Mucosa of stomach (tissue), 1 donor: ENCODE measurements around the gene LGR5.
"Not testable (repeated sequence)": the region's sequence is repeated elsewhere in the genome, so short reads cannot be mapped to it uniquely, and the experiment has no call there.

Experiments
- H3K27me3 ChIP-seq: one replicate; pipeline ENCODE4 v1.7.0; 2013; ENCODE audit warnings: mild to moderate bottlenecking, low read length; ENCODE audit not compliant: control insufficient read depth, insufficient read depth
- H3K36me3 ChIP-seq: one replicate; pipeline ENCODE4 v1.7.0; 2013; ENCODE audit warnings: low read length; ENCODE audit not compliant: control insufficient read depth, insufficient read depth
- H3K4me1 ChIP-seq: one replicate; pipeline ENCODE4 v1.7.0; 2013; ENCODE audit warnings: mild to moderate bottlenecking, low read length; ENCODE audit not compliant: control insufficient read depth, insufficient read depth
- H3K4me3 ChIP-seq: one replicate; pipeline ENCODE4 v1.7.0; 2013; ENCODE audit warnings: low read length
- H3K9ac ChIP-seq: one replicate; pipeline ENCODE4 v1.7.0; 2013; ENCODE audit warnings: mild to moderate bottlenecking, low read length, moderate library complexity
- H3K9me3 ChIP-seq: one replicate; pipeline ENCODE4 v1.7.0; 2013; ENCODE audit warnings: mild to moderate bottlenecking, low read length, moderate library complexity; ENCODE audit not compliant: control insufficient read depth
- donor health status: Pancreatic carcinoma.

The LGR5 gene

GRCh38 chr12:71562676-71563595 lies 123.3 kb downstream of the LGR5 start:
- Histone ChIP-seq H3K27me3 (no peaks in the 10 kb centered on the region), H3K36me3 (no peaks in the 10 kb centered on the region), H3K9ac (no peak overlapping the region), H3K9me3 (no peaks in the 10 kb centered on the region), H3K4me1 (no peaks in the 10 kb centered on the region), H3K4me3 (no peak overlapping the region)

DNA sequence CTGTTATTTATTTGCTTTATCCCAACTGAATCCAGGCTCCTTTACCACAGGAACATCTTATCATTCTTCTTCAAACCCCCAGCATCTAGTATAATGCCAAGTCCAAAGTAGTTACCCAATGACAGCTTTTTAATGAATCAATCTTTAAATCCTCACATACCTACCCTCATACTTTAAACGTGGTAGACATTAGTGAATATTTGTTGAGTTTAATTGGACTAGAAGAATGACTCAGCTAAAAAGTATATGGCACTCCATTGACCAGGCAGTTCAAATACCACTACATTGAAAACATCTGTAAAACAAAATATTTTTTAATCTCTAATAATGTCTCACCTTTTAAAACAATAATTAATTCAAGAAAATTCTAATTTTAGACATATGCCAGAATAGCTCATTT lies 125.9 kb downstream of the LGR5 start:
- Histone ChIP-seq H3K36me3 (no peaks in the 10 kb centered on the region), H3K9ac (no peak overlapping the region), H3K4me3 (no peak overlapping the region), H3K9me3 (no peaks in the 10 kb centered on the region), H3K4me1 (no peaks in the 10 kb centered on the region), H3K27me3 (no peaks in the 10 kb centered on the region)

GRCh38 chr12:71566655-71567054 lies 127.1 kb downstream of the LGR5 start:
- H3K36me3 ChIP-seq: no peaks in the 10 kb centered on the region
- no peak overlapping the region for H3K9ac ChIP-seq
- no peaks in the 10 kb centered on the region for H3K27me3 ChIP-seq

DNA sequence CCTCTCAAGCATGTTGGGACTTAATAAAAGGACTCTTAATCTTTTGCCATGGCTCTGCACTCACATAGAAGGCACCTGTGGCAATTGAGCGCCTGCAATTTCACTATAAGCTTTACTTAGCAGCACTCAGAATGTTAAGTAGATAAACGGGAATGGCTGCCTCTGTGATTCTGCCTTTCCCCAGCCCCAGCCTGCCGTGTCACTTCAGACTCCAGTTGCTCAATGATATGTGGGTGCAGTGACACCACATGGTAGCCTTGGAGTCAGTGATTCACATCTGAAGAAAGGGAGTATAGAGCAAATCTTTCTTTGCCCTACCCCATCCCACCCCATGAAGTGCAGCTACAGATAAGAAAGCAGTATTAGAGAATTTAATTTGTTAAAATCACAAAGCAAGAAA lies 127.9 kb downstream of the LGR5 start:
- no peak overlapping the region for H3K9ac ChIP-seq
- H3K4me3 ChIP-seq: no peak overlapping the region
- H3K27me3 ChIP-seq: no peaks in the 10 kb centered on the region
- no peaks in the 10 kb centered on the region for H3K9me3 ChIP-seq
- H3K36me3 ChIP-seq: no peaks in the 10 kb centered on the region
- H3K4me1 ChIP-seq: no peaks in the 10 kb centered on the region

More at GRCh38 chr12:71566655-71567054, 127.1 kb downstream of the LGR5 start:
- no peak overlapping the region for H3K4me3 ChIP-seq
- no peaks in the 10 kb centered on the region for H3K4me1 ChIP-seq
- H3K9me3 ChIP-seq: no peaks in the 10 kb centered on the region

DNA sequence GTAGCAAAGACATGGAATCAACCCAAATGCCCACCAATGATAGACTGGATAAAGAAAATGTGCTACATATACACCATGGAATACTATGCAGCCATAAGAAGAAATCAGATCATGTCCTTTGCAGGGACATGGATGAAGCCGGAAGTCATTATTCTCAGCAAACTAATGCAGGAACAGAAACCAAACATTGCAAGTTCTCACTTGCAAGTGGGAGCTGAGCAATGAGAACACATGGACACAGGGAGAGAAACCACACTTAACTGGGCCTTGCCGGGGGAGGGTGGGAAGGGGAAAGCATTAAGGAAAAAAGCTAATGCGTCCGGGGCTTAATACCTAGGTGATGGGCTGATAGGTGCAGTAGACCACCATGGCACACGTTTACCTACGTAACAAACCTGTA lies 130.3 kb downstream of the LGR5 start:
- not testable (repeated sequence) for H3K27me3 ChIP-seq, H3K4me1 ChIP-seq, H3K9ac ChIP-seq, H3K36me3 ChIP-seq, H3K4me3 ChIP-seq, H3K9me3 ChIP-seq

DNA sequence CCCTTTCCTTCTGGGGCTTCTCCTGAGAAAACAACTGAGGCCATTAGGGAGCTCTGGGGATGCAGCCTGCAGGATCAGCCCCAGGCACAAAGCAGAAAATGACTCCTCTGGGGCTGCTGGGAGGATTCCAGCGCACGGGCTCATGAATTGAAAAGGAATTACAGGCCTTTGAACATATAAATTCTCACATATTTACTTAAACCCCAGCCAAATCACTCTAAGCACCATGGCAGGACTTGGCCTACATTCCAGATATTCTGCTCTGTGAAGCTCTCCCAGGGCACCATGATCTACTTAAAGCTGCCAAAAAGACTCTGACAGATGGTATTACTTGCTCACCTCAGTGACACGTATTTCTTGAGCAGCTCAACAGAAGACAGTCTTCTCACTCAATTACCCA lies 136.9 kb downstream of the LGR5 start:
- Histone ChIP-seq H3K27me3 (no peaks in the 10 kb centered on the region), H3K36me3 (no peaks in the 10 kb centered on the region), H3K4me1 (peaks cover 5% of the 10 kb centered on the region), H3K9ac (no peak overlapping the region), H3K9me3 (no peaks in the 10 kb centered on the region), H3K4me3 (no peak overlapping the region)

DNA sequence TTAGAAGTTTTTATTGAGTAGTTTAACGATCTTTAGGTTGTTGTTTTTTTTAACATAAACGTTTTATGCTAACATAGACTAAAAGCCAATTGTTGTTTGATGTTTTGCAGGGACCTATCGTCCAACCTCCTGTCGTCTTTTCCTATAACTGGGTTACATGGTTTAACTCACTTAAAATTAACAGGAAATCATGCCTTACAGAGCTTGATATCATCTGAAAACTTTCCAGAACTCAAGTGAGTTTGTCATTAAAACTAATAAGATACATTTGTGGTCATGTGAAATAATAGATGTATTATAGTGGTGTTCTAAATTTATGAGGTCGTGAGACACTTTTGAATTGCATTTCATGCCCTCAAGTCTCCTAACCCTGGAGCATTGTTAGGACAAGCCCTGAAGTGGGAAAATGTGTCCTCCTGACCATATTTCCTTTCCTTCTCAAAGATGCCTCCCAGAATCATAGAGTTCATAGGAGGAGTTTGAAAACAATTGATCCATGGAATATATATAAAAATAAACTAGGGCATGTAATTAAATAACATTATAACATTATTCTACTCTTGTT lies 139.2 kb downstream of the LGR5 start:
- Histone ChIP-seq H3K9ac (no peak overlapping the region), H3K36me3 (no peaks in the 10 kb centered on the region)

DNA sequence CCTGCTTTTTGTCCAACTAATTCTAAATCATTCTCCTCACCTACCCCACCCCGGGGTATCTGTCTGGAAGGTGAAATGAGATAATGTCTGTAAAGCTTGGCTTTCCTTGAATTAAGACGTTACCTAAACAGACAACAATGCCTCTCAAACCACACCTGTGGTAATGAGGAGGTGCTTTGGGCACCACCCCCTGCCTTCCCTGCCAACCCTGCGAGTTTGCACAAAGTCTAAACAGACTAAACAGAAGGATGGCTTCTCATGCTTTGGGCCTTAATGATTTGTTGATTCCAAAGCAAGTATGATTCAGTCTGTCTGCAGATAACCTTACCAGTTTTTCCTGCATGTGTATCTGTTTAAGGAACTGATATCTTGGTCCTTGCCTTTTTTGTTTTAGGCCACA lies 141.6 kb downstream of the LGR5 start:
- H3K4me3 ChIP-seq: no peak overlapping the region
- H3K9ac ChIP-seq: no peak overlapping the region
- H3K4me1 ChIP-seq: peaks cover 6% of the 10 kb centered on the region
- H3K36me3 ChIP-seq: no peaks in the 10 kb centered on the region
- H3K9me3 ChIP-seq: no peaks in the 10 kb centered on the region
- no peaks in the 10 kb centered on the region for H3K27me3 ChIP-seq

More for the DNA sequence above, 139.2 kb downstream of the LGR5 start:
- no peaks in the 10 kb centered on the region for H3K9me3 ChIP-seq
- peaks cover 6% of the 10 kb centered on the region for H3K4me1 ChIP-seq
- no peaks in the 10 kb centered on the region for H3K27me3 ChIP-seq
- H3K4me3 ChIP-seq: no peak overlapping the region

DNA sequence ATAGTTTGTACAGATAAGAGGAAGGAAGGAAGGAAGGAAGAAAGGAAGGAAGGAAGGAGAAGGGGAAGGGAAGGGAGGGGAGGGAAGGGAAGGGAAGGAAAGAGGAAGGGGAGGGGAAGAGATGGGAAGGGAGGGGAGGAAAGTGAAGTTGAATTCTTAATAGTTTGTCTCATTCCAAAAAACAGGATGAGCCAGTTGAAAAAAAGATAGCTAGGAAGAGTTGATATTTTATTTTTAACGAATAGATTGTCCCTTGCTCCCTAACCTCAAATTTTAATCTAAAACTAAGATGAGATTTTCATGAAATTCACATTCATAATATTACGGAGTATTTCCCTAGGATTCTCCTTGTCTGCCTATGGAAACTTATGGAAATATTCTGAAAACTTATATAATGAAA lies 143.3 kb downstream of the LGR5 start:
- no peaks in the 10 kb centered on the region for H3K9me3 ChIP-seq
- H3K4me3 ChIP-seq: no peak overlapping the region
- H3K36me3 ChIP-seq: no peaks in the 10 kb centered on the region
- no peaks in the 10 kb centered on the region for H3K27me3 ChIP-seq
- H3K4me1 ChIP-seq: peaks cover 6% of the 10 kb centered on the region
- H3K9ac ChIP-seq: no peak overlapping the region

- Histone ChIP-seq H3K4me1 (peaks cover 6% of the 10 kb centered on the region), H3K9me3 (no peaks in the 10 kb centered on the region), H3K36me3 (no peaks in the 10 kb centered on the region), H3K27me3 (no peaks in the 10 kb centered on the region), H3K4me3 (no peak overlapping the region), H3K9ac (no peak overlapping the region)
Observed at GRCh38 chr12:71584356-71584755, 144.8 kb downstream of the LGR5 start.

DNA sequence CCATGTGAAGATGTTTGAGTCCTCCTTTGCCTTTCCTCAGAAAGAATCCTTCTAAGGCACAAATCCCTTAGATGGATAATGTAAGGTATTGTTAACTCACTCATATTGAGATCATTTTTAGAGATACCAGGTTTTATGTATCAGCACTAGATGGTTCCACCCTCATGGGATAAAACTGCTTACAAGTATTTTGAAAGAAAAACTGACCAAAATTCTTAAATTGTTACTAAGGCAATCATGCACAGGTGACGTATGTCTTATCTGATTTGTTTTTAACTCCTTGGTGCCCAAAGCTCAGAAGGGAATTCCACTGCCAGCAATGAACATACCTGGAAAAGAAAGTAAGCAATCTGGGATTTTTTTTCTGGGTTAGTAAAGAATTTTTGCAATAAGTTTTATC lies 145.6 kb downstream of the LGR5 start:
- H3K4me3 ChIP-seq: no peak overlapping the region
- H3K27me3 ChIP-seq: no peaks in the 10 kb centered on the region
- no peak overlapping the region for H3K9ac ChIP-seq
- H3K9me3 ChIP-seq: no peaks in the 10 kb centered on the region
- H3K4me1 ChIP-seq: peaks cover 6% of the 10 kb centered on the region
- no peaks in the 10 kb centered on the region for H3K36me3 ChIP-seq

DNA sequence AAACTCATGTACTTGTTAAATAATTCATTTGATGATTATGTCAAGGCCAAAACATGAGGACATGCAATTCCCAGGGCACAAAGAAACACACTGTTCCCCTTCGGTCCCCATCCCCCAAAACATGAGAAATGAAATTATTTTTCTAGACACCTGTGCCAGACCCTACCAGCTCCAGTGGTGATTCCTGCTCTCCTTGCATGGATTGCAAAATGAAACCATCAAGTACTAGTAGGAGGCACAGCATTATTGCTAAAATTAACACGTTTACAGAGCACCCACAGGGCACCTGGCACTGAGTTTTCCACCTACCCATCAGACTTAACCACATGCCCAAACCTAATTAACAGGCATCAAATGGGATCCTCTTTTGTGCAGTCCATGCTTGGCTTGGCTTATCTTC lies 147.4 kb downstream of the LGR5 start:
- Histone ChIP-seq H3K9me3 (no peaks in the 10 kb centered on the region), H3K27me3 (peaks cover 5% of the 10 kb centered on the region), H3K4me3 (no peak overlapping the region), H3K4me1 (no peaks in the 10 kb centered on the region), H3K36me3 (no peaks in the 10 kb centered on the region), H3K9ac (no peak overlapping the region)
